ENCODE results near the gene SERHL2. TPM values are rescaled to one million over a fixed set of nuclear protein-coding genes. Genes with fewer than 3 reads are reported as not detected.
"Not testable (repeated sequence)": the region's sequence is repeated elsewhere in the genome, so short reads cannot be mapped to it uniquely, and the experiment has no call there.

SERHL2 gene
- total RNA-seq, 1 donor: 0.73 TPM

GRCh38 chr22:42522546-42522945 lies 31.2 kb upstream of the SERHL2 start:
- H3K4me1 ChIP-seq (ENCODE audit: insufficient read depth, low read length): peaks cover 9% of the 10 kb centered on the region
- no peaks in the 10 kb centered on the region for H3K9me3 ChIP-seq (ENCODE audit: low read depth, low read length)
- no peak overlapping the region for H3K4me3 ChIP-seq (ENCODE audit: low read length)
- no peaks in the 10 kb centered on the region for H3K27me3 ChIP-seq (ENCODE audit: insufficient read depth, low read length)

DNA sequence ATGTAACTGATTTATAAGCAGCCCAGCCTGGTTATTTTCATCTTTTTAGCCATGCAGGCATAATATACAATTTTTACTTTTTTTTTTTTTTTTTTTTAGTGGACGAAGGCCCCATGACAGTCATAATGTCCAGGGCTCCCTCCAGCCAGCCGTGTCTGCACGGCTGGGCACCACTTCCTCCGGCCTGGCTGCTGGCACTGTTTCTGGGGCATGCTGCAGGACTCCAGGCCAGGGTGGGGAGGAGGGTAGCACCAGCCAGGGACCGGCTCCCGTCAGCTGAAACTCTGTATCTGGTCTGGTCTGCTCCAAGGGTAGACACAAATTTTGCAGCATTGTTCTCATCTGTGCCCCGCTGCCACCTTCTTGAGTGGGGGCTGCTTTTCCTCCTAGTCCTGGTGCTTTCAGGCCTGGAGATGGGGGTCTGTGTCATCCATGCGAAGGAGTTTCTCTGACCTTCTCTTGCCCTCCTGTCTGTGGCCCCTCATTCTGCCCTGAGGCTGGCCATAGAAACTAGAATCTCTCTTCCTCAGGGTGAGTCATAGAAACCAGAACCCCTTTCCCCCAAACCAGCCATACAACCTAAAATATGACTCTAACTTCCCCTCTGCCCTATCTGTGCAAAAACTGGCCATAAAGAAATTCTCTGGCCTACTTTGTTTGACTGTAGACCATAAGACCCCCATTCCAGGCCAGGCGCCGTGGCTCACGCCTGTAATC lies 25.0 kb upstream of the SERHL2 start:
- H3K9me3 ChIP-seq (ENCODE audit: low read depth, low read length): no peaks in the 10 kb centered on the region
- no peaks in the 10 kb centered on the region for H3K27me3 ChIP-seq (ENCODE audit: insufficient read depth, low read length)
- no peak overlapping the region for H3K4me3 ChIP-seq (ENCODE audit: low read length)
- H3K4me1 ChIP-seq (ENCODE audit: insufficient read depth, low read length): peaks cover 4% of the 10 kb centered on the region

DNA sequence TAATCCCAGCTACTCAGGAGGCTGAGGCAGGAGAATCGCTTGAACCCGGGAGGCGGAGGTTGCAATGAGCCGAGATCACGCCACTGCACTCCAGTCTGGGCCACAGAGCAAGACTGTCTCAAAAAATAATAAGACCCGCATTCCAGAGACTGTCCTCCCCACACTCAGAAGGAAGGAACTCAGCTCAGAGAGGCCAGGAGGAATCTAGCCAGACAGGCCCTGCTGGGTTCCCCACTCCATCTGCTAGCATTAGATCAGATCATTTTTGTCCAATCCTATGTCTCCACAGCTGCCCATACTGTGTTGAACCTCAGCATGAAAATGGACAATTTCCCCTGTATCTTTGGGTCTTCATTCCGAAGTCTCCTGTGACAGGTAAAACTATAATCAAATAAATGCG lies 24.3 kb upstream of the SERHL2 start:
- not testable (repeated sequence) for H3K9me3 ChIP-seq (ENCODE audit: low read depth, low read length); H3K4me1 ChIP-seq (ENCODE audit: insufficient read depth, low read length); H3K4me3 ChIP-seq (ENCODE audit: low read length); H3K27me3 ChIP-seq (ENCODE audit: insufficient read depth, low read length)

DNA sequence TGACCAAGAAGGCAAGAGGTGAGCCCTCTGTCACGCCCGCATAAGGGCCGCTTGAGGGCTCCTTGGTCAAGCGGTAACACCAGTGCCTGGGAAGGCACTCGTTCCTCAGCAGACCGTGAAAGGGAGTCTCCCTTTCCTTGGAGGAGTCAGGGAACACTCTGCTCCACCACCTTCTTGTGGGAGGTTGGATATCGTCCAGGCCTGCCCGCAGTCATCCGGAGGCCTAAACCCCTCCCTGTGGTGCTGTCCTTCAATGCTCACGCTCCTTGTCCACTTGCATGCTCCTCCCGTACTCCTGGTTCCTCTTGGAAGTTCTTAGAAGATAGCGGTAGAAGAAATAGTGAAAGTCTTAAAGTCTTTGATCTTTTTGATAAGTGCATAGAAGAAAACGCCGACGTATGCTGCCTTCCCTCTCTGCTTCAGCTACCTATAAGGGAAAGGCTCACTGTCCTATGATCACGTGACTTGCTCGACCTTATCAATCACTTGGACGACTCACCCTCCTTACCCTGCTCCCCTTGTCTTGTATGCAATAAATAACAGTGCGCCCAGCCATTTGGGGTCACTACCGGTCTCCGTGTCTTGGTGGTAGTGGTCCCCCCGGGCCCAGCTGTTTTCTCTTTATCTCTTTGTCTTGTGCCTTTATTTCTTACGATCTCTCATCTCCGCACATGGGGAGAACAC lies 22.2 kb upstream of the SERHL2 start:
- not testable (repeated sequence) for H3K9me3 ChIP-seq (ENCODE audit: low read depth, low read length); H3K27me3 ChIP-seq (ENCODE audit: insufficient read depth, low read length); H3K4me3 ChIP-seq (ENCODE audit: low read length)
- peaks cover 11% of the 10 kb centered on the region for H3K4me1 ChIP-seq (ENCODE audit: insufficient read depth, low read length)

GRCh38 chr22:42533638-42533977 lies 20.1 kb upstream of the SERHL2 start:
- H3K9me3 ChIP-seq (ENCODE audit: low read depth, low read length): no peaks in the 10 kb centered on the region
- H3K27me3 ChIP-seq (ENCODE audit: insufficient read depth, low read length): no peaks in the 10 kb centered on the region
- peaks cover 19% of the 10 kb centered on the region for H3K4me1 ChIP-seq (ENCODE audit: insufficient read depth, low read length)
- H3K4me3 ChIP-seq (ENCODE audit: low read length): no peak overlapping the region

GRCh38 chr22:42535082-42535731 lies 18.5 kb upstream of the SERHL2 start:
- H3K4me1 ChIP-seq (ENCODE audit: insufficient read depth, low read length): peaks cover 23% of the 10 kb centered on the region
- H3K9me3 ChIP-seq (ENCODE audit: low read depth, low read length); H3K27me3 ChIP-seq (ENCODE audit: insufficient read depth, low read length); H3K4me3 ChIP-seq (ENCODE audit: low read length): not testable (repeated sequence)

GRCh38 chr22:42536166-42536565 lies 17.6 kb upstream of the SERHL2 start:
- Histone ChIP-seq H3K4me3 (ENCODE audit: low read length) (no peak overlapping the region), H3K4me1 (ENCODE audit: insufficient read depth, low read length) (peaks cover 23% of the 10 kb centered on the region), H3K9me3 (ENCODE audit: low read depth, low read length) (no peaks in the 10 kb centered on the region), H3K27me3 (ENCODE audit: insufficient read depth, low read length) (no peaks in the 10 kb centered on the region)

GRCh38 chr22:42536634-42537033 lies 17.1 kb upstream of the SERHL2 start:
- H3K9me3 ChIP-seq (ENCODE audit: low read depth, low read length); H3K4me3 ChIP-seq (ENCODE audit: low read length); H3K27me3 ChIP-seq (ENCODE audit: insufficient read depth, low read length): not testable (repeated sequence)
- H3K4me1 ChIP-seq (ENCODE audit: insufficient read depth, low read length): peaks cover 23% of the 10 kb centered on the region

GRCh38 chr22:42537199-42537831 lies 16.4 kb upstream of the SERHL2 start:
- H3K9me3 ChIP-seq (ENCODE audit: low read depth, low read length); H3K4me3 ChIP-seq (ENCODE audit: low read length); H3K27me3 ChIP-seq (ENCODE audit: insufficient read depth, low read length): not testable (repeated sequence)
- peaks cover 23% of the 10 kb centered on the region for H3K4me1 ChIP-seq (ENCODE audit: insufficient read depth, low read length)

DNA sequence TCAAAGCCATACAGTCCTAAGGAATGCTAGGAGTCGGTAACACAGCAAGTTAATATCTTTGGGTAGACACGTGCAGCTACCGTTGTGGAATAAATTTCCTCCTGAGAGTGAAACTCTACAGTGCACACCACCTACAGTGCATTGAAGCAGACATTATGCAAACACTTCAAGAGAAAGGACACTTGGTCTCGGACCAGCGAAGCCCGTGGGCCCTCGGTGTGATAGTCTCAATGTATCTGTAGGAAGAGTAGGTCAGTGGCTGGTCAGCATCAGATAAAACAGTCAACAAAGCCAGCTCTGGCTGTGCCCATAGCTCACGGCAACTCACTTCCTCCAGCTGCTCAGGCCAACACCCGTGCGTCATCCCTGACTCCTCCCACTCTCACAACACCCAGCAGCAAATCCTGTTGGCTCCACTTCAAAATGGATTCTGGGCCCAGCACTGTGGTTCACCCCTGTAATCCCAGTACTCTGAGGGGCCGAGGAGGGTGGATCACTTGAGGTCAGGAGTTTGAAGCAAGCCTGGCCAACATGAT lies 14.5 kb upstream of the SERHL2 start:
- not testable (repeated sequence) for H3K27me3 ChIP-seq (ENCODE audit: insufficient read depth, low read length); H3K9me3 ChIP-seq (ENCODE audit: low read depth, low read length); H3K4me3 ChIP-seq (ENCODE audit: low read length)
- H3K4me1 ChIP-seq (ENCODE audit: insufficient read depth, low read length): peaks cover 16% of the 10 kb centered on the region

- Histone ChIP-seq H3K9me3 (ENCODE audit: low read depth, low read length) (no peaks in the 10 kb centered on the region), H3K27me3 (ENCODE audit: insufficient read depth, low read length) (no peaks in the 10 kb centered on the region), H3K4me3 (ENCODE audit: low read length) (no peak overlapping the region), H3K4me1 (ENCODE audit: insufficient read depth, low read length) (peaks cover 3% of the 10 kb centered on the region)
Observed at GRCh38 chr22:42544686-42545085, 9.1 kb upstream of the SERHL2 start.

GRCh38 chr22:42547562-42547961 lies 6.2 kb upstream of the SERHL2 start:
- no peaks in the 10 kb centered on the region for H3K9me3 ChIP-seq (ENCODE audit: low read depth, low read length)
- no peaks in the 10 kb centered on the region for H3K27me3 ChIP-seq (ENCODE audit: insufficient read depth, low read length)
- H3K4me3 ChIP-seq (ENCODE audit: low read length): no peak overlapping the region
- peaks cover 13% of the 10 kb centered on the region for H3K4me1 ChIP-seq (ENCODE audit: insufficient read depth, low read length)

- not testable (repeated sequence) for H3K27me3 ChIP-seq (ENCODE audit: insufficient read depth, low read length); H3K9me3 ChIP-seq (ENCODE audit: low read depth, low read length); H3K4me3 ChIP-seq (ENCODE audit: low read length)
- H3K4me1 ChIP-seq (ENCODE audit: insufficient read depth, low read length): peaks cover 13% of the 10 kb centered on the region
Observed at GRCh38 chr22:42548126-42548525, 5.6 kb upstream of the SERHL2 start.

GRCh38 chr22:42548597-42549330 lies 5.0 kb upstream of the SERHL2 start:
- H3K4me1 ChIP-seq (ENCODE audit: insufficient read depth, low read length): peaks cover 13% of the 10 kb centered on the region
- H3K27me3 ChIP-seq (ENCODE audit: insufficient read depth, low read length): no peaks in the 10 kb centered on the region
- H3K9me3 ChIP-seq (ENCODE audit: low read depth, low read length): no peaks in the 10 kb centered on the region
- H3K4me3 ChIP-seq (ENCODE audit: low read length): no peak overlapping the region
